IPS DF 6.9 (cell line): ENCODE data around the gene KRTAP12-4.

ENCODE experiments used
- DNase-seq: peaks from one replicate; pipeline ENCODE4 v3.0.0-alpha.2; 2013; ENCODE audit warnings: low read depth, low spot score
- H3K27ac ChIP-seq: one replicate; pipeline ENCODE4 v1.5.1; 2013; ENCODE audit warnings: low read length, control low read depth
- H3K27me3 ChIP-seq: 2 replicates; pipeline ENCODE4 v1.6.1; 2013; ENCODE audit warnings: mild to moderate bottlenecking, low read length; ENCODE audit not compliant: control insufficient read depth, insufficient read depth
- H3K36me3 ChIP-seq: 2 replicates; pipeline ENCODE4 v1.6.1; 2013; ENCODE audit warnings: low read length; ENCODE audit not compliant: control insufficient read depth, insufficient read depth
- H3K4me1 ChIP-seq: 2 replicates; pipeline ENCODE4 v1.6.1; 2013; ENCODE audit warnings: low read length; ENCODE audit not compliant: control insufficient read depth, insufficient read depth
- H3K4me3 ChIP-seq: 2 replicates; pipeline ENCODE4 v1.5.1; 2013; ENCODE audit warnings: mild to moderate bottlenecking, low read length
- H3K9me3 ChIP-seq: 2 replicates; pipeline ENCODE4 v1.6.1; 2013; ENCODE audit warnings: low read length, inconsistent platforms; ENCODE audit not compliant: control insufficient read depth, insufficient read depth
- WGBS: extraction: QIAGEN DNeasy Blood & Tissue Kit; methylation state at CpG from one replicate; pipeline ENCODE4 v1.1.7; 2013; ENCODE audit warnings: mixed read lengths, missing lambda C conversion rate; ENCODE audit not compliant: insufficient read length, insufficient coverage; 5-methylcytosine and 5-hydroxymethylcytosine counted together

KRTAP12-4 gene

DNA sequence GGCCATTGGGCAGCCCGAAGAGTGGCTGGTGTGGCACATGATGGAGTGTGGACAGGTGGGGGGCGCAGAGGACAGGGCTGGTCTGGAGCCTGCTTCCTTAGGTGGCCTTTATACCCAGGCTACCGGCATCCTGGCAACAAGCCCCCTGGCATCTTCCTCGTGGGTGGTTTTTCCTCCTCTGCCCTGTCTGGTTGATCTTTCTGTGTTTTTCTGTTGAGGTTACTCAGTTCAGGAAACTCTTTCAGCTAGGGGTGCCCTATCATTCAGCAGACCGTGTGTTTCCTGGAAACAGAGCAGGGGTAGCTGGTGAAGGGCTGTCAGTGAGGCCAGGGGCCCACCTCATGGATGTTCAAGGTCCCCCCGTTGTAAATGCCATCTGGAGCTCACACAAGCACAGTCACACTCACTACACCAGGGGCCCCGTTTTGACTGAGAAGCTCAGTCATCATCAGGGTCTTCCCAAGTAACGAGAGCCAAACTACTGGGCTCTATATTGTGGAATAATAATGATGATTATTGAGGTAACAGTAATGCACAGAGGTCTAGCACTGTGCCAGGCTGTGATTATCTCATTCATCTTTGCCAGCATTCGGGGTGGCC, at the start of gene KRTAP12-4:
Gene KRTAP12-4 (minus strand): TSS at position 84 of the 600 bp plus-strand sequence. CDS start 45 bp downstream, at position 39.
- H3K27me3 ChIP-seq: no peaks in the 10 kb centered on the region
- DNase-seq: no peak
- no CpG with 5 or more reads among the region's 9 CpGs for WGBS
- H3K4me3 ChIP-seq: no peak within 1 kb of the TSS
- no peak within 1 kb of the TSS for H3K27ac ChIP-seq
- H3K4me1 ChIP-seq: peaks cover 3% of the 10 kb centered on the region
- H3K9me3 ChIP-seq: no peaks in the 10 kb centered on the region
- no peaks in the 10 kb centered on the region for H3K36me3 ChIP-seq

DNA sequence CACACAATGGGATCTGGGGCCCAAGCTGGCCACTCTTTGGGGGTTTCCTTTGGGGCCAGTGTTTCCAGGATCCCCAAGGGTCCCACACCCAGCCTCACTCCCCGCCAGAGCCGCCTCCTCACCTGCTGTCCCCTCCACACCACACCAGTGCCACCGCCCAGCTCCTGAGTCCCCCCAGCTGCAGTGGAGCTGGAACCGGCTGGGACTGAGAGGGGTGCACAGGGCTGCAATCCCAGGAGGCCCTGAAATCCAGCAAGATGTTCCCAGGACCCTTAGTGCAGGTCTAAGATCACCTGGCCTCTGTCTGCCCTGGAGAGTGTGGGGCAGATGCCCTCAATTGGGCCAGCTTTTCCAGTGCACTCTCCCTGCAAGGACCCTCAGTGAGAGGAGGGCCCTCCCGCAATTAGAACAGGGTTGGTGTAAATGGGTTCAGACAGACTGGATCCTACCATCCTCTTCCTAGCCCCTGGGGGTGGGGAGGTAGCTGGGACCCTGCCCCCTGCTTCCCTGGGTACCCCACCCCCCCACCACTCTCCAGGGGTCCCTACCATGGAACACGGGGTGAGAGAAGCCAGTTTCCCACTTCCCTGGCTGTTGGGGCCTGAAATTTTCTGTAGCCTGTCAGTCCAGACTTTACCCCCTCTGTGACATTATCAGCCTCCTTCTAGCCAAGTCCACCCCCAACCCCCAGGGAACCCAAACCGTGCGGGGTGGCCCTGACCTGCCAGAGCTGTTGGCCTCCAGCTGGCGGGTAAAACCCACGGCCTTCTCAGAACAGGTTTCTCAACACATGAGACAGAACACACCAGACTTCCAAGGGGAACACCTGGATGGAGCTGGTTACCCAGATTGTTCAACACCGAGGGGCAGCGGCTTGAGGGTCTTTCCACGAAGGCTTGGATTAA, 49.5 kb upstream of the KRTAP12-4 start:
- peaks cover 24% of the 10 kb centered on the region for H3K4me1 ChIP-seq

GRCh38 chr21:44702973-44703730, 48.7 kb upstream of the KRTAP12-4 start:
- H3K36me3 ChIP-seq: no peaks in the 10 kb centered on the region
- DNase-seq: no peak
- no peaks in the 10 kb centered on the region; the same call in 1 of the 2 replicates for H3K27me3 ChIP-seq
- no peak overlapping the region for H3K4me3 ChIP-seq
- WGBS: no CpG with 5 or more reads among the region's 16 CpGs
- no peak overlapping the region for H3K27ac ChIP-seq
- H3K9me3 ChIP-seq: no peaks in the 10 kb centered on the region
- peaks cover 22% of the 10 kb centered on the region for H3K4me1 ChIP-seq

More for the DNA sequence above, 49.5 kb upstream of the KRTAP12-4 start:
- H3K36me3 ChIP-seq: no peaks in the 10 kb centered on the region
- no peak overlapping the region for H3K4me3 ChIP-seq
- H3K9me3 ChIP-seq: no peaks in the 10 kb centered on the region
- H3K27ac ChIP-seq: no peak overlapping the region
- DNase-seq: no peak
- WGBS: no CpG with 5 or more reads among the region's 13 CpGs
- peaks cover 3% of the 10 kb centered on the region for H3K27me3 ChIP-seq

GRCh38 chr21:44702111-44702972, 47.9 kb upstream of the KRTAP12-4 start:
- H3K9me3 ChIP-seq: no peaks in the 10 kb centered on the region
- no peak overlapping the region for H3K27ac ChIP-seq
- WGBS: no CpG with 5 or more reads among the region's 22 CpGs
- H3K4me1 ChIP-seq: peaks cover 27% of the 10 kb centered on the region
- no peak overlapping the region for H3K4me3 ChIP-seq
- H3K27me3 ChIP-seq: no peaks in the 10 kb centered on the region; the same call in 1 of the 2 replicates
- no peaks in the 10 kb centered on the region for H3K36me3 ChIP-seq
- DNase-seq: no peak

DNA sequence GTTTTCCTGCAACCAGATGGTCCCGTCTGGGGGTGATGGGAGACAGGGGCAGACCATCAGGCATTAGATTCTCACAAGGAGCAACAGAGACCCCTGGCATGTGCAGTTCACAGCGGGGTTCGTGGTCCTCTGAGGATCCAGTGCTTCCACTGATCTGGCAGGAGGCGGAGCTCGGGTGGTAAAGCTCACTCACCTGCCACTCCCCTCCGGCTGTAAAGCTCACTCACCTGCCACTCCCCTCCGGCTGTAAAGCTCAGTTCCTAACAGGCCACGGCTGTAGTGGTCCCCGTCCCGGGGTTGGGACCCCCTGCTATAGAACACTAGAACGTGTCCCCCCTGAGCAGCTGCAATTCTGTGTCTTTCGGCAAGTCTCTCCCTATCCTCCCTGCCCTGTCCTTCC, 47.1 kb upstream of the KRTAP12-4 start:
- DNase-seq: no peak

DNA sequence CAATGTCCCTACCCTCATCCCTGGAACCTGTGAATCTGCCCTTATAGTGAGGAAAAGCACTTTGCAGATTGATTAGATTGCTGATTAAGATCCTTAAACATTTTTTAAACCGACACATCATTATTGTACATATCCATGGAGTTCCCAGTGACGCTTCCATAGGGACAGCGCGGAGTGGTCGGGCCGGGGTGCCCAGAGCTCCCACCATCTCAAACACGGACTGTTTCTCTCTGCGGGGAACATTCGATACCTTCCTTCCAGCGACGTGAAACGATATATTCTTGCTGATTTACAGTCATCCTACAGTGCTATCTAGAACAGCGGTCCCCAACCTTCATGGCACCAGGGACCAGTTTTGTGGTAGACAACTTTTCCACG, 46.6 kb upstream of the KRTAP12-4 start:
- no CpG with 5 or more reads among the region's 14 CpGs for WGBS

More for the DNA sequence above, 47.1 kb upstream of the KRTAP12-4 start:
- H3K4me3 ChIP-seq: no peak overlapping the region
- no peaks in the 10 kb centered on the region; the same call in 1 of the 2 replicates for H3K27me3 ChIP-seq
- peaks cover 27% of the 10 kb centered on the region for H3K4me1 ChIP-seq
- WGBS: no CpG with 5 or more reads among the region's 12 CpGs
- no peaks in the 10 kb centered on the region for H3K36me3 ChIP-seq
- no peaks in the 10 kb centered on the region for H3K9me3 ChIP-seq
- no peak overlapping the region for H3K27ac ChIP-seq

DNA sequence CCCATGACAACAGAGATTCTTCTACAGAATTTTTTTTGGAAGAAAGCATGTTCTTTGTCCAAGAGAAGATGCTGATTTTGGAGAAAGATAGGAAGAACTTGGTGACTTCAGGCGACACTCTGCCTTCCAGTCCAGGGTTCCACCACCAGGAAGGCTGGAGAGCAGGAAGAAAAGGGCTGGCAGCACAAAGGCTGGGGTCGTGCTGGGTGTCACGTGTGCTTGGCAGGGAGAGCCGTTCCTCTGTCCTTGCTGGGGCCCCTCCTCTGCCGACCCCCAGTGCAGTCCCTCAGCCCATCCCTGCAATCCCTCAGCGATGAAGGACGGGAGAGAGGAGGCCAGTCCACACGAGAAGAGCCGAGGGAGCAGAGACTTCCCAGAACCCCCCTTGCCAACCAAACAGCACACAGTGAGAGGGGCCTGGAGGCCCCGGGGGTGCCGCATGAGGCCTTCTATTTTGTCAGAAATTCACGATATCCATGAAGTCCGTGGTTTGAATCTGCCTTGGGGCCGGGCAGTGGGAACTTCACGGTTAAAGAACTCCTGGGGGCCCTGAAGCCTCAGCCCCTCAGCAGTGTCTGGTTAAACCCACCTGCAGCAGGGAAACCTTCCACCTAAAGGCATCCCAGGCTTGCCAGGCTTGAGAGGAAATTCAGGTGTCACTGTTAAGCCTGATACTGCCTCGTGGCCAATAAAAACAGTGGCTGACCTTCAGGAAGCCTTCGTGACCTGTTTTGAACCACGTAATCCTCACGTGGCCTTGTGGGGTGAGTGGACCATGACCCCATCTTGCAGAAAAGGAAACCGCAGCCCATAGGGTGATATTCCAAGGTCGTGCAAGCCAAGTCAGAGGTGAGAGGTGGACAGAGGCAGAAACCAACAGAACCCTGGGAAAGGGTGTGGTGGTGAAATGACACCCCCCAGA, 45.9 kb upstream of the KRTAP12-4 start:
- H3K27me3 ChIP-seq: no peaks in the 10 kb centered on the region
- H3K27ac ChIP-seq: no peak overlapping the region
- peaks cover 23% of the 10 kb centered on the region for H3K4me1 ChIP-seq
- H3K9me3 ChIP-seq: no peaks in the 10 kb centered on the region
- no peak for DNase-seq
- no peaks in the 10 kb centered on the region for H3K36me3 ChIP-seq
- no peak overlapping the region for H3K4me3 ChIP-seq
- no CpG with 5 or more reads among the region's 21 CpGs for WGBS

More for the DNA sequence above, 46.6 kb upstream of the KRTAP12-4 start:
- Histone ChIP-seq H3K36me3 (no peaks in the 10 kb centered on the region), H3K27me3 (no peaks in the 10 kb centered on the region), H3K4me3 (no peak overlapping the region), H3K9me3 (no peaks in the 10 kb centered on the region), H3K4me1 (peaks cover 23% of the 10 kb centered on the region), H3K27ac (no peak overlapping the region)
- DNase-seq: no peak

GRCh38 chr21:44699502-44700001, 45.1 kb upstream of the KRTAP12-4 start:
- no CpG with 5 or more reads among the region's 17 CpGs for WGBS
- H3K4me3 ChIP-seq: no peak overlapping the region
- no peak overlapping the region for H3K27ac ChIP-seq
- H3K9me3 ChIP-seq: no peaks in the 10 kb centered on the region
- no peaks in the 10 kb centered on the region for H3K27me3 ChIP-seq
- DNase-seq: no peak
- no peaks in the 10 kb centered on the region for H3K36me3 ChIP-seq
- H3K4me1 ChIP-seq: peaks cover 23% of the 10 kb centered on the region
